K562 (cell line): ENCODE results near the gene NRG2. TPM values are rescaled to one million over a fixed set of nuclear protein-coding genes. Genes with fewer than 3 reads are reported as not detected.

Experiments used
- ATAC-seq: fragments of 200-7000 bp; cut with Tn5 transposase; 3 replicates; pipeline ENCODE4 v1.9.1; 2020; ENCODE audit warnings: moderate library complexity
- BruUV-seq: library from RNA; stranded (reverse); fragments of 400-500 nt; replicated peaks from 2 replicates; lab custom pipeline; 2021; lab: Mats Ljungman, UMichigan
- CTCF ChIA-PET: fragments of 300-600 bp; formaldehyde crosslinking; extraction: SDS; loops from one replicate; lab custom pipeline; 2021; ENCODE audit warnings: low intra/inter-chr PET ratio; lab: Yijun Ruan, JAX
- POLR2A ChIA-PET: fragments of 300-600, 350-650 bp; sonication (Branson Sonifier 250); formaldehyde crosslinking; extraction: SDS; loops from one replicate; lab custom pipeline; 2021; ENCODE audit warnings: antibody characterized with exemption, inconsistent platforms; lab: Yijun Ruan, JAX
- DNase-seq, 4 experiments: peaks; one replicate each; pipeline versions ENCODE4 v3.0.0 to v3.0.0-alpha.2; 2011 to 2018; ENCODE audit warnings: low spot score in 3 of 4, mixed read lengths in 3 of 4; ENCODE audit errors: extremely low read depth in 1 of 4
- FAIRE-seq: peaks from 2 replicates; lab custom pipeline; 2011; peaks lifted over from hg19 to GRCh38; lab: Jason Lieb, UNC
- H2AFZ ChIP-seq: 2 replicates; pipeline ENCODE4 v1.6.0; 2011; ENCODE audit warnings: low read depth, low read length, control low read depth, inconsistent platforms
- H3K27ac ChIP-seq: fragments of 200-600 bp; 3 replicates; pipeline ENCODE4 v1.8.0; 2011; ENCODE audit warnings: low read depth, mild to moderate bottlenecking, control low read depth, inconsistent platforms, low read length, moderate library complexity, mixed read lengths; ENCODE audit errors: extremely low read depth
- H3K27me3 ChIP-seq, 2 experiments: fragments of 300-600 bp in 1 of 2; 2 replicates in 1 of 2; 3 replicates in 1 of 2; pipeline versions ENCODE4 v1.6.0 to v1.8.0; 2011; ENCODE audit warnings: inconsistent platforms in 2 of 2, low read length in 2 of 2, mild to moderate bottlenecking in 1 of 2, mixed read lengths in 1 of 2, moderate library complexity in 1 of 2; ENCODE audit not compliant: control insufficient read depth in 2 of 2, insufficient read depth in 2 of 2
- H3K36me3 ChIP-seq: fragments of 300-600 bp; 3 replicates; pipeline ENCODE4 v1.8.0; 2011; ENCODE audit warnings: mild to moderate bottlenecking, low read length, inconsistent platforms; ENCODE audit not compliant: control insufficient read depth, insufficient read depth
- H3K4me1 ChIP-seq, 2 experiments: fragments of 200-600 bp in 1 of 2; replicated peaks in 1 of 2; 2 replicates in 1 of 2; 3 replicates in 1 of 2; pipeline versions ENCODE4 v1.5.1 to v1.8.0; 2011; ENCODE audit warnings: inconsistent platforms in 2 of 2, low read length in 2 of 2, mild to moderate bottlenecking in 1 of 2, mixed read lengths in 1 of 2, moderate library complexity in 1 of 2; ENCODE audit not compliant: control insufficient read depth in 2 of 2, insufficient read depth in 2 of 2
- H3K4me2 ChIP-seq: 2 replicates; pipeline ENCODE4 v1.6.1; 2011; ENCODE audit warnings: low read length, control low read depth, inconsistent platforms, mixed read lengths; ENCODE audit not compliant: insufficient read depth
- H3K4me3 ChIP-seq: fragments of 200-600 bp; sonication (generic), shearing (Covaris generic); 2 replicates; pipeline ENCODE4 v1.5.1; 2016; ENCODE audit warnings: control low read depth, inconsistent platforms
- H3K79me2 ChIP-seq: fragments of 200-600 bp; 3 replicates; pipeline ENCODE4 v1.8.0; 2011; ENCODE audit warnings: low read length, inconsistent platforms; ENCODE audit not compliant: control insufficient read depth, insufficient read depth
- H3K9ac ChIP-seq, 2 experiments: 2 replicates each; pipeline versions ENCODE4 v1.6.0 to v1.6.1; 2011; ENCODE audit warnings: low read depth in 2 of 2, low read length in 2 of 2, control low read depth in 1 of 2, inconsistent platforms in 1 of 2, mild to moderate bottlenecking in 1 of 2, mixed read lengths in 1 of 2; ENCODE audit not compliant: insufficient read depth in 1 of 2
- H3K9me1 ChIP-seq: one replicate; pipeline ENCODE4 v1.6.0; 2011; ENCODE audit warnings: inconsistent platforms, mild to moderate bottlenecking, low read length, moderate library complexity; ENCODE audit not compliant: control insufficient read depth, insufficient read depth
- H3K9me3 ChIP-seq: replicated peaks from 2 replicates; pipeline ENCODE4 v1.5.1; 2011; ENCODE audit warnings: low read depth, low read length, inconsistent platforms; ENCODE audit not compliant: control insufficient read depth, insufficient read depth
- H4K20me1 ChIP-seq: replicated peaks from 2 replicates; pipeline ENCODE4 v1.6.1; 2011; ENCODE audit warnings: low read length, inconsistent platforms, mixed read lengths; ENCODE audit not compliant: control insufficient read depth, insufficient read depth
- ASH1L ChIP-seq: fragments of 450-650 bp; IDR thresholded peaks from 2 replicates; pipeline ENCODE4 v1.6.1; 2018; ENCODE audit warnings: borderline replicate concordance, mild to moderate bottlenecking, low read depth; ENCODE audit not compliant: partially characterized antibody
- GTF2A2 ChIP-seq: IDR thresholded peaks from 2 replicates; pipeline ENCODE4 v1.6.1; 2016; ENCODE audit warnings: mild to moderate bottlenecking, missing genetic modification characterization, missing compliant biosample characterization
- HDAC1 ChIP-seq, 2 experiments: fragments of 450-650 bp; IDR thresholded peaks; 2 replicates each; pipeline ENCODE4 v1.6.1; 2016 to 2017; ENCODE audit warnings: inconsistent platforms in 1 of 2, mild to moderate bottlenecking in 1 of 2, moderate library complexity in 1 of 2
- MCM7 ChIP-seq, 2 experiments: fragments of 450-650 bp; IDR thresholded peaks; 2 replicates each; pipeline ENCODE4 v1.6.1; 2016 to 2018
- RHOXF2B ChIP-seq: fragments of 250-450 bp; sonication (Bioruptor Pico); conservative IDR thresholded peaks from 2 replicates; pipeline ENCODE4 v1.5.1; 2021
- SRF ChIP-seq, 2 experiments: fragments of 250-450, 450-650 bp in 1 of 2; sonication (Bioruptor Pico) in 1 of 2; sonication (generic) in 1 of 2; formaldehyde crosslinking; IDR thresholded peaks; 2 replicates each; pipeline versions ENCODE4 v1.5.0 to v1.5.1; 2020 to 2022; ENCODE audit warnings: mild to moderate bottlenecking in 1 of 2, missing genetic modification reagents in 1 of 2
- TARDBP ChIP-seq: fragments of 450-650 bp; IDR thresholded peaks from 2 replicates; pipeline ENCODE4 v1.6.1; 2016
- ZKSCAN1 ChIP-seq: fragments of 150-350 bp; IDR thresholded peaks from 2 replicates; pipeline ENCODE4 v1.6.1; 2016; ENCODE audit warnings: low read depth, low read length
- ZNF384 ChIP-seq: IDR thresholded peaks from 2 replicates; pipeline ENCODE4 v1.6.1; 2012; ENCODE audit warnings: low read depth, low read length, improper control_type of control experiment
- ZNF75A ChIP-seq: fragments of 450-650 bp; formaldehyde crosslinking; IDR thresholded peaks from 2 replicates; pipeline ENCODE4 v1.4.0; 2020; ENCODE audit warnings: mild to moderate bottlenecking
- ZNF79 ChIP-seq: fragments of 250-450 bp; sonication (Bioruptor Pico); IDR thresholded peaks from 2 replicates; pipeline ENCODE4 v1.4.0; 2020; ENCODE audit warnings: low read depth, mild to moderate bottlenecking, moderate library complexity
- WGBS: fragments of 100-300 bp; shearing (Covaris generic); methylation state at CpG from one replicate; pipeline ENCODE4 v1.1.6; 2016; ENCODE audit warnings: low coverage, mixed read lengths; ENCODE audit not compliant: insufficient coverage; ENCODE audit errors: missing lambda C conversion rate; 5-methylcytosine and 5-hydroxymethylcytosine counted together
- in situ Hi-C: fragments of 300-500 bp; cut with MboI; formaldehyde crosslinking; loops from 4 replicates; pipeline ENCODE4 v1.15.0; 2018; ENCODE audit warnings: inconsistent platforms, mixed read lengths
- intact Hi-C: fragments of 100-400 bp; cut with micrococcal nuclease; formaldehyde crosslinking; loops from 2 replicates; pipeline ENCODE4 v1.14.2; 2022
- polyA plus RNA-seq, 8 experiments: library from polyadenylated mRNA; depleted of rRNA in 4 of 8; stranded (reverse) in 5 of 8; unstranded in 3 of 8; fragments of >200 nt; fragmentation: Nextera tagmentation in 2 of 8; fragmentation: Illumina TruSeq in 1 of 8; extraction: Ambion mirVana in 2 of 8; extraction: Trizol in 1 of 8; gene quantifications; 2 replicates each; pipeline versions ENCODE4 v1.2.1 to v1.2.3, GENCODE V29; 2011 to 2014; ENCODE audit warnings: inconsistent platforms in 1 of 8, missing spikeins in 1 of 8
- total RNA-seq, 7 experiments: library from RNA; depleted of rRNA in 6 of 7; stranded (reverse); fragments of >200 nt in 6 of 7; fragmentation: Illumina TruSeq in 2 of 7; extraction: Trizol in 2 of 7; gene quantifications; 2 replicates each; pipeline versions ENCODE4 v1.2.1 to v1.2.3, GENCODE V29; 2011 to 2021; ENCODE audit warnings: low replicate concordance in 1 of 7
- TF ChIP-seq, protein P1 (sequence below), 2 experiments: fragments of 250-450 bp in 1 of 2; fragments of 450-650 bp in 1 of 2; sonication (Bioruptor Pico) in 1 of 2; IDR thresholded peaks; 2 replicates each; pipeline versions ENCODE4 v1.6.1 to v1.8.0; 2016 to 2021; ENCODE audit warnings: mild to moderate bottlenecking in 2 of 2, moderate library complexity in 2 of 2, missing compliant biosample characterization in 1 of 2, missing genetic modification characterization in 1 of 2
- TF ChIP-seq, protein P2 (sequence below): fragments of 250-450 bp; sonication (Bioruptor Pico); IDR thresholded peaks from 2 replicates; pipeline ENCODE4 v1.8.0; 2021; ENCODE audit warnings: borderline replicate concordance, mild to moderate bottlenecking, moderate library complexity; ENCODE audit not compliant: poor library complexity, severe bottlenecking

The NRG2 gene
- total and polyA plus RNA-seq, 9 of the 15 experiments (the other 6 are each of a cell fraction or from before 2014, with no cell fraction given): not detected

DNA sequence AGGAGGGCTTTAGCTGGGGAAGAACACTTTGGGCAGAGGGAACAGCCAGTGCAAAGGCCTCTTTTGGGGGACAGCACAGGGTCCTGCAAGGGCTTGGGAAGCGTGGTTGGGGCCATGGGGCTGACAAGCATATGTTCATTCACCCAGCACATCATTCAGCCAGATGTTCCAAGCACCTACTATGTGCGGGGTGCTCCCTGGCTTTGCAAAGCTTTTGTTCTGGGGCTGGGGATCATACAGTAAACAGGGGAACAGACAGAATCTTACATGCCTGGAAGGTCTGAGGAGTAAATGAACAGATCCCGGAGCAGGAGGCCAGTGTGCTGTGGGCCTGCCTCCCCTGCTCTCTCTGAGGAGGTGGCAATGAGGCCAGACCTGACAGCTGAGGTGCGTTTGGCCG lies 230.8 kb downstream of the NRG2 start:
- 2% methylated on average over 5 of the region's 5 CpGs for WGBS
- Histone ChIP-seq H3K9ac (no peak overlapping the region), H4K20me1 (peaks cover 12% of the 10 kb centered on the region), H3K27ac (no peak overlapping the region), H3K27me3 (peaks cover 18 to 76% of the 10 kb centered on the region in 2 experiments; a peak in 4 of 5 replicates), H3K4me2 (no peak overlapping the region), H2AFZ (no peak overlapping the region), H3K79me2 (no peaks in the 10 kb centered on the region), H3K9me1 (no peaks in the 10 kb centered on the region), H3K36me3 (no peaks in the 10 kb centered on the region), H3K4me1 (peaks cover 0 to 7% of the 10 kb centered on the region in 2 experiments; a peak in 1 of 5 replicates), H3K9me3 (no peaks in the 10 kb centered on the region), H3K4me3 (no peak overlapping the region)
- intact Hi-C loops: no loop called here
- POLR2A ChIA-PET: interaction anchor here (1.1 kb wide), 1 partner anchor 9 kb away, joined by 3 read pairs; no protein-coding TSS in a partner anchor
- TF ChIP-seq, protein P1, sequence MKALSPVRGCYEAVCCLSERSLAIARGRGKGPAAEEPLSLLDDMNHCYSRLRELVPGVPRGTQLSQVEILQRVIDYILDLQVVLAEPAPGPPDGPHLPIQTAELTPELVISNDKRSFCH (CRISPR knock-in tag; IDR thresholded peaks at IDR 0.05): no peak
- TF ChIP-seq, protein P1 (tag; IDR thresholded peaks at IDR 0.05): no peak
- TF ChIP-seq ASH1L (no peak), SRF (CRISPR knock-in tag; IDR thresholded peaks at IDR 0.05) (no peak), ZKSCAN1 (peak; percentile 68; the same call in 1 of the 2 replicates)
- no peak for ATAC-seq
- no peak for FAIRE-seq
- CTCF ChIA-PET: no interaction called here
- no peak for DNase-seq
- no TSS peak for BruUV-seq
- in situ Hi-C loops: no loop called here

DNA sequence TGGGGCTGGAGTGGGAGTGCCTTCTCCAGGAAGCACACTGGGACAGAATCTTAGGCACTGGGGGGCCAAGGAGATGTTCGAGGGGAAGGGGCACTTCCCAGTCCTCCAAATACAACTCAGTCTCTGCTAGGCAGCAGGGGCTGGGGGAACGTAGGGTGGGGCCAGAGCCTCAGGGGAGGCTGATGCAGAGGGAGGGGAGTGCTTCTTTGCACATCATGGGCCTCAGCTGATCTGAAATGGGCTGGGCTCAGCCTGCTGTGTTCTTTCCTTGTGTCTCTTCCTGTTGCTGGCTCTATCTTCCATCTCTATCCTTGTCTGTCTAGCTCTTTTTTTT lies 231.9 kb downstream of the NRG2 start:
- Histone ChIP-seq H3K36me3 (no peaks in the 10 kb centered on the region), H3K4me1 (peaks cover 0 to 7% of the 10 kb centered on the region in 2 experiments; a peak in 1 of 5 replicates), H3K4me3 (no peak overlapping the region), H4K20me1 (peaks cover 18% of the 10 kb centered on the region), H3K4me2 (no peak overlapping the region), H3K9ac (no peak overlapping the region), H3K27ac (no peak overlapping the region), H2AFZ (no peak overlapping the region), H3K9me3 (no peaks in the 10 kb centered on the region), H3K27me3 (peaks cover 10 to 65% of the 10 kb centered on the region in 2 experiments; a peak in 4 of 5 replicates), H3K9me1 (no peaks in the 10 kb centered on the region), H3K79me2 (no peaks in the 10 kb centered on the region)
- ChIA-PET POLR2A (interaction anchor here (1.1 kb wide), 1 partner anchor 8 kb away, joined by 3 read pairs; no protein-coding TSS in a partner anchor), CTCF (no interaction called here)
- intact Hi-C loops (no loop called here), in situ Hi-C loops (no loop called here)
- DNase-seq (no peak), FAIRE-seq (no peak), ATAC-seq (no peak)
- WGBS: 0% methylated on average over 2 of the region's 2 CpGs
- BruUV-seq: no TSS peak
- TF ChIP-seq GTF2A2 (tag) (no peak), ZNF75A (CRISPR knock-in tag) (no peak), HDAC1 (IDR thresholded peaks at IDR 0.05) (no peak), MCM7 (IDR thresholded peaks at IDR 0.05) (no peak), ZNF384 (no peak), TARDBP (no peak), RHOXF2B (CRISPR knock-in tag) (no peak), ZNF79 (CRISPR knock-in tag) (no peak)
- TF ChIP-seq, protein P2, sequence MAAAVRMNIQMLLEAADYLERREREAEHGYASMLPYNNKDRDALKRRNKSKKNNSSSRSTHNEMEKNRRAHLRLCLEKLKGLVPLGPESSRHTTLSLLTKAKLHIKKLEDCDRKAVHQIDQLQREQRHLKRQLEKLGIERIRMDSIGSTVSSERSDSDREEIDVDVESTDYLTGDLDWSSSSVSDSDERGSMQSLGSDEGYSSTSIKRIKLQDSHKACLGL (CRISPR knock-in tag): no peak
